SK-N-SH (cell line): ENCODE results near the gene DLL1. TPM values are rescaled to one million over a fixed set of nuclear protein-coding genes. Genes with fewer than 3 reads are reported as not detected.

ENCODE experiments used
- CTCF ChIA-PET: fragments of 300-600, 350-600 bp; formaldehyde crosslinking; extraction: SDS; loops from one replicate; lab custom pipeline; 2021; lab: Yijun Ruan, JAX
- POLR2A ChIA-PET: fragments of 350-600 bp; sonication (Branson Sonifier 250); formaldehyde crosslinking; extraction: SDS; loops from one replicate; lab custom pipeline; 2020; ENCODE audit warnings: antibody characterized with exemption, inconsistent platforms; lab: Yijun Ruan, JAX
- DNase-seq: peaks from one replicate; pipeline ENCODE4 v3.0.0; 2012
- H2AFZ ChIP-seq: fragments of 200-600 bp; sonication (generic); 2 replicates; pipeline ENCODE4 v1.8.1; 2016; ENCODE audit warnings: antibody characterized with exemption, mild to moderate bottlenecking, low read depth
- H3F3A ChIP-seq: fragments of 200-600 bp; sonication (generic); replicated peaks from 2 replicates; pipeline ENCODE3; 2016; ENCODE audit warnings: antibody characterized with exemption, mild to moderate bottlenecking; ENCODE audit not compliant: insufficient read depth
- H3K27ac ChIP-seq, 2 experiments: fragments of 200-500 bp in 1 of 2; fragments of 200-600 bp in 1 of 2; sonication (Bioruptor generic) in 1 of 2; sonication (generic), shearing (Covaris generic) in 1 of 2; 2 replicates each; pipeline versions ENCODE4 v1.5.1 to v1.6.1; 2014 to 2016; ENCODE audit warnings: low read depth in 2 of 2, inconsistent platforms in 1 of 2, low read length in 1 of 2, mild to moderate bottlenecking in 1 of 2, mixed read lengths in 1 of 2
- H3K27me3 ChIP-seq: fragments of 200-600 bp; sonication (generic), shearing (Covaris generic); 2 replicates; pipeline ENCODE4 v1.6.1; 2016; ENCODE audit warnings: mixed run types; ENCODE audit not compliant: insufficient read depth
- H3K36me3 ChIP-seq, 2 experiments: fragments of 200-500 bp in 1 of 2; fragments of 200-600 bp in 1 of 2; sonication (Bioruptor generic) in 1 of 2; sonication (generic) in 1 of 2; replicated peaks in 1 of 2; 2 replicates each; pipeline versions ENCODE3 to v1.5.1; 2014 to 2016; ENCODE audit warnings: low read length in 1 of 2, mild to moderate bottlenecking in 1 of 2; ENCODE audit not compliant: insufficient read depth in 2 of 2, control insufficient read depth in 1 of 2
- H3K4me1 ChIP-seq, 2 experiments: fragments of 200-500 bp in 1 of 2; fragments of 200-600 bp in 1 of 2; sonication (Bioruptor generic) in 1 of 2; sonication (generic), shearing (Covaris generic) in 1 of 2; 2 replicates each; pipeline versions ENCODE4 v1.5.1 to v1.6.1; 2014 to 2016; ENCODE audit warnings: low read depth in 1 of 2, low read length in 1 of 2, mixed run types in 1 of 2; ENCODE audit not compliant: insufficient read depth in 2 of 2, control insufficient read depth in 1 of 2
- H3K4me2 ChIP-seq: fragments of 200-600 bp; sonication (generic), shearing (Covaris generic); 2 replicates; pipeline ENCODE4 v1.6.1; 2017; ENCODE audit warnings: mixed run types
- H3K4me3 ChIP-seq, 2 experiments: fragments of 200-500 bp in 1 of 2; fragments of 200-600 bp in 1 of 2; sonication (Bioruptor generic) in 1 of 2; sonication (generic), shearing (Covaris generic) in 1 of 2; 2 replicates each; pipeline versions ENCODE4 v1.5.1 to v1.8.1; 2014 to 2016; ENCODE audit warnings: low read depth in 2 of 2, inconsistent platforms in 1 of 2, low read length in 1 of 2, mild to moderate bottlenecking in 1 of 2, mixed read lengths in 1 of 2, moderate library complexity in 1 of 2
- H3K79me2 ChIP-seq: fragments of 200-600 bp; sonication (generic); 2 replicates; pipeline ENCODE4 v1.8.1; 2017; ENCODE audit warnings: mild to moderate bottlenecking; ENCODE audit not compliant: insufficient read depth
- H3K9ac ChIP-seq: fragments of 200-600 bp; sonication (generic); 2 replicates; pipeline ENCODE4 v1.6.1; 2017; ENCODE audit warnings: mixed run types
- H3K9me2 ChIP-seq: fragments of 200-600 bp; sonication (generic); 2 replicates; pipeline ENCODE4 v1.6.1; 2017; ENCODE audit warnings: mixed run types
- H3K9me3 ChIP-seq: fragments of 200-600 bp; sonication (generic); 2 replicates; pipeline ENCODE4 v1.6.1; 2017; ENCODE audit warnings: mixed run types, mild to moderate bottlenecking, moderate library complexity
- H4K20me1 ChIP-seq: fragments of 200-600 bp; sonication (generic); 2 replicates; pipeline ENCODE4 v1.6.1; 2017; ENCODE audit warnings: mild to moderate bottlenecking, mixed run types; ENCODE audit not compliant: insufficient read depth
- ELF1 ChIP-seq: IDR thresholded peaks from 2 replicates; pipeline ENCODE4 v1.4.0; 2012
- EP300 ChIP-seq, 2 experiments: IDR thresholded peaks; 2 replicates each; pipeline versions ENCODE4 v1.4.0 to v1.6.1; 2012; ENCODE audit warnings: borderline replicate concordance in 1 of 2, low read depth in 1 of 2, low read length in 1 of 2
- EZH2phosphoT487 ChIP-seq: fragments of 200-600 bp; sonication (generic); IDR thresholded peaks from 2 replicates; pipeline ENCODE4 v1.6.1; 2017; ENCODE audit warnings: low read depth, mixed run types, mild to moderate bottlenecking, antibody characterized with exemption, moderate library complexity, borderline replicate concordance
- FOSL2 ChIP-seq: IDR thresholded peaks from 2 replicates; pipeline ENCODE4 v1.4.0; 2012; ENCODE audit warnings: low read depth, mild to moderate bottlenecking, moderate library complexity, borderline replicate concordance
- FOXJ3 ChIP-seq: sonication (generic); formaldehyde crosslinking; IDR thresholded peaks from 2 replicates; pipeline ENCODE4 v1.5.1; 2020; ENCODE audit warnings: mild to moderate bottlenecking, missing genetic modification reagents
- GATA2 ChIP-seq: sonication (generic); formaldehyde crosslinking; IDR thresholded peaks from 2 replicates; pipeline ENCODE4 v1.5.0; 2020; ENCODE audit warnings: mild to moderate bottlenecking, missing genetic modification reagents
- MXI1 ChIP-seq: IDR thresholded peaks from 2 replicates; pipeline ENCODE4 v1.6.1; 2012; ENCODE audit warnings: mild to moderate bottlenecking, low read depth, low read length, improper control_type of control experiment
- RCOR1 ChIP-seq: fragments of 150-350 bp; IDR thresholded peaks from 2 replicates; pipeline ENCODE4 v1.6.1; 2017; ENCODE audit warnings: antibody characterized with exemption, low read length
- RFX5 ChIP-seq: IDR thresholded peaks from 2 replicates; pipeline ENCODE4 v1.6.1; 2012; ENCODE audit warnings: mild to moderate bottlenecking, improper control_type of control experiment, low read length
- RXRA ChIP-seq: IDR thresholded peaks from 2 replicates; pipeline ENCODE4 v1.4.0; 2012; ENCODE audit warnings: low read depth, mild to moderate bottlenecking, borderline replicate concordance
- TAF1 ChIP-seq: IDR thresholded peaks from 2 replicates; pipeline ENCODE4 v1.6.1; 2012; ENCODE audit warnings: low read depth, mild to moderate bottlenecking, low read length, moderate library complexity, borderline replicate concordance
- TCF12 ChIP-seq: IDR thresholded peaks from 2 replicates; pipeline ENCODE4 v1.4.0; 2012
- TEAD4 ChIP-seq: IDR thresholded peaks from 2 replicates; pipeline ENCODE4 v1.4.0; 2012; ENCODE audit warnings: mild to moderate bottlenecking, borderline replicate concordance; ENCODE audit not compliant: insufficient read depth
- YY1 ChIP-seq: IDR thresholded peaks from 2 replicates; pipeline ENCODE4 v1.4.0; 2012; ENCODE audit warnings: low read depth, mild to moderate bottlenecking
- WGBS: methylation state at CpG from one replicate; pipeline ENCODE4 v1.1.6; 2017; ENCODE audit warnings: low lambda C conversion rate; 5-methylcytosine and 5-hydroxymethylcytosine counted together
- polyA plus RNA-seq, 3 experiments: library from polyadenylated mRNA; depleted of rRNA; stranded (reverse); fragments of >200 nt; gene quantifications; 2 replicates each; pipeline ENCODE4 v1.2.3, GENCODE V29; 2012
- TF ChIP-seq, protein P1 (sequence below): IDR thresholded peaks from 2 replicates; pipeline ENCODE4 v1.4.0; 2012; ENCODE audit warnings: low read depth, borderline replicate concordance
- TF ChIP-seq, protein P2 (sequence below): IDR thresholded peaks from 2 replicates; pipeline ENCODE4; 2012
- TF ChIP-seq, protein P3 (sequence below): fragments of 150-350 bp; IDR thresholded peaks from 2 replicates; pipeline ENCODE4 v1.6.1; 2017; ENCODE audit warnings: antibody characterized with exemption, low read length, low read depth, borderline replicate concordance
- TF ChIP-seq, protein P4 (sequence below): IDR thresholded peaks from 2 replicates; pipeline ENCODE4 v1.6.1; 2012; ENCODE audit warnings: mild to moderate bottlenecking, low read depth, low read length, moderate library complexity

The DLL1 gene
- polyA plus RNA-seq, 1 of the 3 experiments (the other 2 are of a cell fraction), result 0.25 TPM

GRCh38 chr6:170248861-170249600 is 41.8 kb downstream of the DLL1 start:
- H3K4me1 ChIP-seq, result peaks cover 0 to 17% of the 10 kb centered on the region in 2 experiments; a peak in 1 of 4 replicates
- no peaks in the 10 kb centered on the region for H3F3A ChIP-seq
- no peak overlapping the region for H3K9ac ChIP-seq
- H3K27me3 ChIP-seq, result no peaks in the 10 kb centered on the region
- CTCF ChIA-PET, result interaction anchor here (1.1 to 1.6 kb wide), 2 partner anchors 12 to 417 kb away, joined by 3 to 6 read pairs; no protein-coding TSS in a partner anchor
- no peaks in the 10 kb centered on the region for H4K20me1 ChIP-seq
- H3K9me2 ChIP-seq, result no peaks in the 10 kb centered on the region
- no peak overlapping the region for H2AFZ ChIP-seq
- DNase-seq, result no peak
- H3K4me2 ChIP-seq, result no peak overlapping the region
- no peak overlapping the region for H3K27ac ChIP-seq
- WGBS, result 50% methylated on average over 10 of the region's 27 CpGs
- no peak overlapping the region for H3K4me3 ChIP-seq
- H3K36me3 ChIP-seq, result no peaks in the 10 kb centered on the region
- TF ChIP-seq, protein P1, sequence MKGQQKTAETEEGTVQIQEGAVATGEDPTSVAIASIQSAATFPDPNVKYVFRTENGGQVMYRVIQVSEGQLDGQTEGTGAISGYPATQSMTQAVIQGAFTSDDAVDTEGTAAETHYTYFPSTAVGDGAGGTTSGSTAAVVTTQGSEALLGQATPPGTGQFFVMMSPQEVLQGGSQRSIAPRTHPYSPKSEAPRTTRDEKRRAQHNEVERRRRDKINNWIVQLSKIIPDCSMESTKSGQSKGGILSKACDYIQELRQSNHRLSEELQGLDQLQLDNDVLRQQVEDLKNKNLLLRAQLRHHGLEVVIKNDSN, result no peak
- TF ChIP-seq GATA2, result no peak
- no peak for TF ChIP-seq FOXJ3 (CRISPR knock-in tag)
- no peak for TF ChIP-seq EZH2phosphoT487
- TF ChIP-seq, protein P2, sequence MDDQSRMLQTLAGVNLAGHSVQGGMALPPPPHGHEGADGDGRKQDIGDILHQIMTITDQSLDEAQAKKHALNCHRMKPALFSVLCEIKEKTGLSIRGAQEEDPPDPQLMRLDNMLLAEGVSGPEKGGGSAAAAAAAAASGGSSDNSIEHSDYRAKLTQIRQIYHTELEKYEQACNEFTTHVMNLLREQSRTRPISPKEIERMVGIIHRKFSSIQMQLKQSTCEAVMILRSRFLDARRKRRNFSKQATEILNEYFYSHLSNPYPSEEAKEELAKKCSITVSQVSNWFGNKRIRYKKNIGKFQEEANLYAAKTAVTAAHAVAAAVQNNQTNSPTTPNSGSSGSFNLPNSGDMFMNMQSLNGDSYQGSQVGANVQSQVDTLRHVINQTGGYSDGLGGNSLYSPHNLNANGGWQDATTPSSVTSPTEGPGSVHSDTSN, result no peak
- no peak for TF ChIP-seq RCOR1
- no peak for TF ChIP-seq RXRA
- TF ChIP-seq, all 33 proteins: peak for 0
- POLR2A ChIA-PET, result no interaction called here
- Histone ChIP-seq H3K9me3 (no peaks in the 10 kb centered on the region), H3K79me2 (no peaks in the 10 kb centered on the region)

DNA sequence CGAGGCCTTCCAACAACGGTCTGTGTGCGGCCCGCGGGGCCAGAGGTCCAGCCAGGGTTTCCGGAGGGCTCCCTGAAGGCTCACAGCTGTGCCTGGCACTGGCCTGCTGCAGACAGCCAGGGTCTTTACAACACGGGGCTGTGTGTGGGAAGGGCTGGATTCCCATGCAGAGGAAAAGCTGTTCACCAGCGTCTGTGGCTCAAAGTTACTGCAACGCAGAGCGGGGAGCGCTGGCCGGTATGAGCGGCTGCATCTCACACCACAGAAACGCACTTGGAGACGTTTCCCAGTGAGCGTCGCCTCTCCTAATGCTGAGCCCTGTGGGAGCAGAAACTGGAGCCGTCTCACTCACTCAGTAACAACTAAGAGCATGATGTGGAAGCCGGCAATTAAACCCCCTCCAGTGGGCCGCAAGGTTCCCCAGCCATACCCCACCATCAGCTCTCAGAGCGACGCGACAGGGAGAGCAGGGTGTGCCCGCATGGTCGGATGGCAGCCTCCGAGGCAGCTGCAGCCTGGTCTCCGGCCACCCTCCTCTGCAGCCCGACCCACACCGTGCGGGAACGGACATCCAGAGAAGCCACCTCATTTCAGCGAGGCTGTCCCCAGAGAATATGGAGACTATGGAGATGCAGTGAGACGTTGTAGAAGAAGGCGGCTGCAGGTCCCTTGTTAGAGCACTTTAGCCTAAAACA is 42.6 kb downstream of the DLL1 start:
- H3K9ac ChIP-seq, result no peak overlapping the region
- POLR2A ChIA-PET, result no interaction called here
- peaks cover 0 to 23% of the 10 kb centered on the region in 2 experiments; a peak in 1 of 4 replicates for H3K4me1 ChIP-seq
- no peaks in the 10 kb centered on the region for H3K36me3 ChIP-seq
- no peak overlapping the region for H3K4me3 ChIP-seq
- no peaks in the 10 kb centered on the region for H3K9me3 ChIP-seq
- no peaks in the 10 kb centered on the region for H4K20me1 ChIP-seq
- H3K9me2 ChIP-seq, result no peaks in the 10 kb centered on the region
- no peaks in the 10 kb centered on the region for H3K79me2 ChIP-seq
- WGBS, result 79% methylated on average over 32 of the region's 34 CpGs
- no peaks in the 10 kb centered on the region for H3F3A ChIP-seq
- H3K4me2 ChIP-seq, result no peak overlapping the region
- CTCF ChIA-PET, result interaction anchor here (1.1 to 1.6 kb wide), 3 partner anchors 13 to 457 kb away, joined by 3 to 6 read pairs (median 4); no protein-coding TSS in a partner anchor
- H2AFZ ChIP-seq, result no peak overlapping the region
- no peaks in the 10 kb centered on the region for H3K27me3 ChIP-seq
- no peak for DNase-seq
- H3K27ac ChIP-seq, result no peak overlapping the region
- no peak for TF ChIP-seq ELF1
- TF ChIP-seq TAF1, result no peak
- no peak for TF ChIP-seq RFX5
- no peak for TF ChIP-seq TCF12
- TF ChIP-seq EP300 (IDR thresholded peaks at IDR 0.05; ENCODE audit: borderline replicate concordance in 1 of 2, low read depth in 1 of 2, low read length in 1 of 2), result no peak
- TF ChIP-seq MXI1, result no peak
- TF ChIP-seq, protein P3, sequence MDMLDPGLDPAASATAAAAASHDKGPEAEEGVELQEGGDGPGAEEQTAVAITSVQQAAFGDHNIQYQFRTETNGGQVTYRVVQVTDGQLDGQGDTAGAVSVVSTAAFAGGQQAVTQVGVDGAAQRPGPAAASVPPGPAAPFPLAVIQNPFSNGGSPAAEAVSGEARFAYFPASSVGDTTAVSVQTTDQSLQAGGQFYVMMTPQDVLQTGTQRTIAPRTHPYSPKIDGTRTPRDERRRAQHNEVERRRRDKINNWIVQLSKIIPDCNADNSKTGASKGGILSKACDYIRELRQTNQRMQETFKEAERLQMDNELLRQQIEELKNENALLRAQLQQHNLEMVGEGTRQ, result no peak
- TF ChIP-seq TEAD4, result no peak
- no peak for TF ChIP-seq FOSL2
- TF ChIP-seq YY1, result no peak
- TF ChIP-seq, protein P4, sequence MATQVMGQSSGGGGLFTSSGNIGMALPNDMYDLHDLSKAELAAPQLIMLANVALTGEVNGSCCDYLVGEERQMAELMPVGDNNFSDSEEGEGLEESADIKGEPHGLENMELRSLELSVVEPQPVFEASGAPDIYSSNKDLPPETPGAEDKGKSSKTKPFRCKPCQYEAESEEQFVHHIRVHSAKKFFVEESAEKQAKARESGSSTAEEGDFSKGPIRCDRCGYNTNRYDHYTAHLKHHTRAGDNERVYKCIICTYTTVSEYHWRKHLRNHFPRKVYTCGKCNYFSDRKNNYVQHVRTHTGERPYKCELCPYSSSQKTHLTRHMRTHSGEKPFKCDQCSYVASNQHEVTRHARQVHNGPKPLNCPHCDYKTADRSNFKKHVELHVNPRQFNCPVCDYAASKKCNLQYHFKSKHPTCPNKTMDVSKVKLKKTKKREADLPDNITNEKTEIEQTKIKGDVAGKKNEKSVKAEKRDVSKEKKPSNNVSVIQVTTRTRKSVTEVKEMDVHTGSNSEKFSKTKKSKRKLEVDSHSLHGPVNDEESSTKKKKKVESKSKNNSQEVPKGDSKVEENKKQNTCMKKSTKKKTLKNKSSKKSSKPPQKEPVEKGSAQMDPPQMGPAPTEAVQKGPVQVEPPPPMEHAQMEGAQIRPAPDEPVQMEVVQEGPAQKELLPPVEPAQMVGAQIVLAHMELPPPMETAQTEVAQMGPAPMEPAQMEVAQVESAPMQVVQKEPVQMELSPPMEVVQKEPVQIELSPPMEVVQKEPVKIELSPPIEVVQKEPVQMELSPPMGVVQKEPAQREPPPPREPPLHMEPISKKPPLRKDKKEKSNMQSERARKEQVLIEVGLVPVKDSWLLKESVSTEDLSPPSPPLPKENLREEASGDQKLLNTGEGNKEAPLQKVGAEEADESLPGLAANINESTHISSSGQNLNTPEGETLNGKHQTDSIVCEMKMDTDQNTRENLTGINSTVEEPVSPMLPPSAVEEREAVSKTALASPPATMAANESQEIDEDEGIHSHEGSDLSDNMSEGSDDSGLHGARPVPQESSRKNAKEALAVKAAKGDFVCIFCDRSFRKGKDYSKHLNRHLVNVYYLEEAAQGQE, result no peak
- no peak for TF ChIP-seq GATA2
